HEK293 (cell line): Measurements from ENCODE around the gene HMSD.

Experiments
- CTCF ChIA-PET: fragments of 350-600 bp; formaldehyde crosslinking; extraction: SDS; loops from one replicate; lab custom pipeline; 2021; ENCODE audit warnings: antibody characterized with exemption; lab: Yijun Ruan, JAX
- POLR2A ChIA-PET: fragments of 300-600 bp; formaldehyde crosslinking; extraction: SDS; loops from one replicate; lab custom pipeline; 2020; ENCODE audit warnings: antibody characterized with exemption, inconsistent platforms; lab: Yijun Ruan, JAX
- H3K27ac ChIP-seq: fragments of 200-500 bp; sonication (Bioruptor generic); 2 replicates; pipeline ENCODE4 v1.5.1; 2014; ENCODE audit warnings: low read depth, low read length, control low read depth, inconsistent platforms; ENCODE audit errors: extremely low read depth
- H3K36me3 ChIP-seq, 2 experiments: fragments of 200-500 bp in 1 of 2; sonication (Bioruptor generic) in 1 of 2; 1 replicate in 1 of 2; 2 replicates in 1 of 2; pipeline ENCODE4 v1.5.1; 2014 to 2017; ENCODE audit warnings: inconsistent platforms in 2 of 2, low read length in 2 of 2; ENCODE audit not compliant: control insufficient read depth in 2 of 2, insufficient read depth in 1 of 2
- H3K4me1 ChIP-seq: fragments of 200-500 bp; sonication (Bioruptor generic); 2 replicates; pipeline ENCODE4 v1.5.1; 2014; ENCODE audit warnings: mild to moderate bottlenecking, low read length, inconsistent platforms; ENCODE audit not compliant: control insufficient read depth, insufficient read depth
- H3K4me3 ChIP-seq: 2 replicates; pipeline ENCODE4 v1.5.1; 2011; ENCODE audit warnings: low read depth, mild to moderate bottlenecking, control low read depth, low read length, moderate library complexity
- H3K9me3 ChIP-seq: fragments of 200-500 bp; sonication (Bioruptor generic); 2 replicates; pipeline ENCODE4 v1.5.1; 2014; ENCODE audit warnings: low read depth, low read length, inconsistent platforms; ENCODE audit not compliant: control insufficient read depth, insufficient read depth
- AEBP2 ChIP-seq: fragments of 450-650 bp; formaldehyde crosslinking; IDR thresholded peaks from 2 replicates; pipeline ENCODE4 v1.5.1; 2016; ENCODE audit warnings: missing biosample characterization, missing genetic modification characterization, borderline replicate concordance
- EGR2 ChIP-seq: fragments of 450-650 bp; formaldehyde crosslinking; IDR thresholded peaks from 2 replicates; pipeline ENCODE4 v1.5.1; 2016; ENCODE audit warnings: low read depth, missing biosample characterization, missing genetic modification characterization
- GLIS1 ChIP-seq: fragments of 450-650 bp; formaldehyde crosslinking; IDR thresholded peaks from 2 replicates; pipeline ENCODE4 v1.5.1; 2016; ENCODE audit warnings: missing biosample characterization, missing genetic modification characterization
- GLIS2 ChIP-seq: fragments of 450-650 bp; formaldehyde crosslinking; IDR thresholded peaks from 2 replicates; pipeline ENCODE4 v1.5.1; 2016; ENCODE audit warnings: missing biosample characterization, missing genetic modification characterization
- MYNN ChIP-seq: fragments of 450-650 bp; formaldehyde crosslinking; IDR thresholded peaks from 2 replicates; pipeline ENCODE4 v1.5.1; 2016; ENCODE audit warnings: missing biosample characterization, missing genetic modification characterization, borderline replicate concordance
- PRDM6 ChIP-seq: fragments of 450-650 bp; formaldehyde crosslinking; IDR thresholded peaks from 2 replicates; pipeline ENCODE4 v1.5.1; 2017; ENCODE audit warnings: missing biosample characterization, missing genetic modification characterization
- SP7 ChIP-seq: fragments of 450-650 bp; formaldehyde crosslinking; IDR thresholded peaks from 2 replicates; pipeline ENCODE4 v1.5.1; 2016; ENCODE audit warnings: missing biosample characterization, missing genetic modification characterization
- ZBTB44 ChIP-seq: fragments of 450-650 bp; IDR thresholded peaks from 2 replicates; pipeline ENCODE4 v1.5.1; 2018; ENCODE audit warnings: missing biosample characterization, mild to moderate bottlenecking, missing genetic modification characterization
- ZNF341 ChIP-seq: fragments of 450-650 bp; formaldehyde crosslinking; IDR thresholded peaks from 2 replicates; pipeline ENCODE4; 2016; ENCODE audit warnings: low read depth, missing biosample characterization, missing genetic modification characterization
- ZNF391 ChIP-seq: fragments of 450-650 bp; formaldehyde crosslinking; IDR thresholded peaks from 2 replicates; pipeline ENCODE4 v1.5.1; 2016; ENCODE audit warnings: low read depth, missing biosample characterization, missing genetic modification characterization, borderline replicate concordance
- ZNF398 ChIP-seq: fragments of 450-650 bp; formaldehyde crosslinking; IDR thresholded peaks from 2 replicates; pipeline ENCODE4 v1.5.1; 2017; ENCODE audit warnings: missing biosample characterization, missing genetic modification characterization
- ZNF426 ChIP-seq: fragments of 450-650 bp; formaldehyde crosslinking; IDR thresholded peaks from 2 replicates; pipeline ENCODE4 v1.5.1; 2017; ENCODE audit warnings: missing biosample characterization, missing genetic modification characterization, mild to moderate bottlenecking, inconsistent platforms, moderate library complexity
- ZNF501 ChIP-seq: fragments of 450-650 bp; formaldehyde crosslinking; IDR thresholded peaks from 2 replicates; pipeline ENCODE4 v1.5.1; 2016; ENCODE audit warnings: missing biosample characterization, missing genetic modification characterization
- ZNF544 ChIP-seq: fragments of 450-650 bp; formaldehyde crosslinking; IDR thresholded peaks from 2 replicates; pipeline ENCODE4 v1.5.0; 2017; ENCODE audit warnings: missing biosample characterization, missing genetic modification characterization
- ZNF571 ChIP-seq: fragments of 450-650 bp; formaldehyde crosslinking; IDR thresholded peaks from 2 replicates; pipeline ENCODE4 v1.5.0; 2017; ENCODE audit warnings: missing biosample characterization, missing genetic modification characterization
- ZNF596 ChIP-seq: fragments of 450-650 bp; IDR thresholded peaks from 2 replicates; pipeline ENCODE4 v1.5.0; 2018; ENCODE audit warnings: missing biosample characterization, mild to moderate bottlenecking, missing genetic modification characterization, moderate library complexity
- ZNF677 ChIP-seq: fragments of 450-650 bp; IDR thresholded peaks from 2 replicates; pipeline ENCODE4 v1.5.0; 2018; ENCODE audit warnings: missing biosample characterization, mild to moderate bottlenecking, missing genetic modification characterization, moderate library complexity
- ZNF785 ChIP-seq: fragments of 450-650 bp; formaldehyde crosslinking; IDR thresholded peaks from 2 replicates; pipeline ENCODE4 v1.5.1; 2016; ENCODE audit warnings: missing biosample characterization, missing genetic modification characterization
- ZSCAN16 ChIP-seq: fragments of 450-650 bp; formaldehyde crosslinking; IDR thresholded peaks from 2 replicates; pipeline ENCODE4 v1.5.1; 2016; ENCODE audit warnings: missing biosample characterization, missing genetic modification characterization

HMSD gene

GRCh38 chr18:63909870-63910269 lies 39.2 kb upstream of the HMSD start (continued):
- no peak for TF ChIP-seq ZNF398 (tag by site-specific recombination)
- no peak for TF ChIP-seq AEBP2
- no peak for TF ChIP-seq PRDM6 (tag by site-specific recombination)
- no peak for TF ChIP-seq GLIS2
- no peak for TF ChIP-seq ZNF544 (tag by site-specific recombination)
- TF ChIP-seq ZNF341 (tag by site-specific recombination): no peak
- TF ChIP-seq GLIS1 (tag by site-specific recombination): no peak
- TF ChIP-seq ZNF677 (tag by site-specific recombination): no peak
- no peak for TF ChIP-seq ZNF785 (tag by site-specific recombination)
- no peak for TF ChIP-seq MYNN (tag by site-specific recombination)
- TF ChIP-seq ZNF426 (tag by site-specific recombination): no peak
- TF ChIP-seq ZNF501: no peak

- ChIA-PET POLR2A (interaction anchor here (0.7 kb wide), 1 partner anchor 53 kb away, joined by 6 read pairs; no protein-coding TSS in a partner anchor), CTCF (no interaction called here)
- Histone ChIP-seq H3K4me3 (no peak overlapping the region), H3K9me3 (no peaks in the 10 kb centered on the region), H3K36me3 (no peaks in the 10 kb centered on the region), H3K4me1 (no peaks in the 10 kb centered on the region), H3K27ac (no peak overlapping the region)
- no peak for TF ChIP-seq ZNF391 (tag by site-specific recombination)
Observed at GRCh38 chr18:63917817-63918216, 31.3 kb upstream of the HMSD start.

- H3K9me3 ChIP-seq: no peaks in the 10 kb centered on the region
- H3K4me3 ChIP-seq: no peak overlapping the region
- no peaks in the 10 kb centered on the region for H3K4me1 ChIP-seq
- TF ChIP-seq ZNF571 (no peak), EGR2 (tag by site-specific recombination) (no peak), ZNF501 (no peak), ZNF596 (tag by site-specific recombination) (no peak), SP7 (tag by site-specific recombination) (no peak), ZNF785 (tag by site-specific recombination) (no peak), ZBTB44 (tag by site-specific recombination) (no peak), ZSCAN16 (tag by site-specific recombination) (no peak)
- H3K27ac ChIP-seq: no peak overlapping the region
- no peaks in the 10 kb centered on the region for H3K36me3 ChIP-seq
- CTCF ChIA-PET: interaction anchor here (0.8 kb wide), 1 partner anchor 14 kb away, joined by 3 read pairs; no protein-coding TSS in a partner anchor
- POLR2A ChIA-PET: no interaction called here
Observed at GRCh38 chr18:63922049-63922448, 27.1 kb upstream of the HMSD start.
